WTC11 (cell line): ENCODE measurements around the gene ITCH. TPM values are rescaled to one million over a fixed set of nuclear protein-coding genes. Genes with fewer than 3 reads are reported as not detected.

Experiments
- ATAC-seq: fragments of 200-7000 bp; cut with Tn5 transposase; 2 replicates; pipeline ENCODE4 v1.10.0; 2021; ENCODE audit warnings: mild to moderate bottlenecking, moderate library complexity
- CTCF ChIA-PET: fragments of 300-600 bp; sonication (Branson Sonifier 250); formaldehyde crosslinking; loops from one replicate; lab custom pipeline; 2021; ENCODE audit warnings: antibody characterized with exemption; lab: Charles Lee
- POLR2A ChIA-PET: fragments of 350-600 bp; sonication (Branson Sonifier 250); formaldehyde crosslinking; loops from one replicate; lab custom pipeline; 2021; ENCODE audit warnings: antibody characterized with exemption; lab: Charles Lee
- DNase-seq: peaks from one replicate; pipeline ENCODE4 v3.0.0; 2021; ENCODE audit warnings: low spot score
- H3K27ac Mint-ChIP-seq: 2 replicates; pipeline ENCODE4 v1.8.0; 2021; ENCODE audit warnings: mixed read lengths
- H3K27me3 Mint-ChIP-seq: 2 replicates; pipeline ENCODE4 v1.8.0; 2021; ENCODE audit warnings: low read depth, mild to moderate bottlenecking, moderate library complexity, mixed read lengths
- H3K36me3 Mint-ChIP-seq: 2 replicates; pipeline ENCODE4 v1.8.0; 2021; ENCODE audit warnings: mixed read lengths
- H3K4me1 Mint-ChIP-seq: 2 replicates; pipeline ENCODE4 v1.8.0; 2022; ENCODE audit warnings: mixed read lengths
- H3K4me3 Mint-ChIP-seq: 2 replicates; pipeline ENCODE4 v1.8.0; 2021; ENCODE audit warnings: mild to moderate bottlenecking, moderate library complexity, mixed read lengths
- H3K9me3 Mint-ChIP-seq: 2 replicates; pipeline ENCODE4 v1.8.0; 2021; ENCODE audit warnings: mixed read lengths
- CREB1 ChIP-seq: sonication (generic); formaldehyde crosslinking; IDR thresholded peaks from 2 replicates; pipeline ENCODE4 v1.8.0; 2023; ENCODE audit warnings: mild to moderate bottlenecking, missing genetic modification reagents
- EMX1 ChIP-seq: fragments of 250-450 bp; sonication (Bioruptor Pico); IDR thresholded peaks from 2 replicates; pipeline ENCODE4 v1.8.0; 2021; ENCODE audit warnings: mild to moderate bottlenecking
- FOXK1 ChIP-seq: sonication (generic); formaldehyde crosslinking; IDR thresholded peaks from 2 replicates; pipeline ENCODE4 v1.8.0; 2022; ENCODE audit warnings: mild to moderate bottlenecking, moderate library complexity, missing genetic modification reagents
- GABPB1 ChIP-seq: sonication (generic); formaldehyde crosslinking; IDR thresholded peaks from 2 replicates; pipeline ENCODE4 v1.8.1; 2023; ENCODE audit warnings: mild to moderate bottlenecking, missing genetic modification reagents
- GRHL2 ChIP-seq: fragments of 250-450 bp; sonication (Bioruptor Pico); IDR thresholded peaks from 2 replicates; pipeline ENCODE4 v1.8.0; 2022; ENCODE audit warnings: mild to moderate bottlenecking, moderate library complexity; ENCODE audit not compliant: insufficient replicate concordance, severe bottlenecking
- GTF2I ChIP-seq: fragments of 250-450 bp; sonication (Bioruptor Pico); conservative IDR thresholded peaks from 2 replicates; pipeline ENCODE4 v1.4.0; 2021; ENCODE audit warnings: mild to moderate bottlenecking
- NFYB ChIP-seq: sonication (generic); formaldehyde crosslinking; conservative IDR thresholded peaks from 2 replicates; pipeline ENCODE4 v1.8.0; 2022; ENCODE audit warnings: low read depth, missing genetic modification reagents
- PRRX2 ChIP-seq: fragments of 250-450 bp; sonication (Bioruptor Pico); IDR thresholded peaks from 2 replicates; pipeline ENCODE4 v1.8.0; 2021; ENCODE audit warnings: mild to moderate bottlenecking
- SMAD4 ChIP-seq: sonication (generic); formaldehyde crosslinking; IDR thresholded peaks from 2 replicates; pipeline ENCODE4 v1.8.0; 2022; ENCODE audit warnings: mild to moderate bottlenecking, missing genetic modification reagents
- ZNF263 ChIP-seq: sonication (generic); formaldehyde crosslinking; IDR thresholded peaks from 2 replicates; pipeline ENCODE4 v1.8.1; 2022; ENCODE audit warnings: low read depth, mild to moderate bottlenecking, moderate library complexity, missing genetic modification reagents
- ZNF416 ChIP-seq: fragments of 250-450 bp; sonication (Bioruptor Pico); IDR thresholded peaks from 2 replicates; pipeline ENCODE4 v1.9.0; 2021; ENCODE audit warnings: mild to moderate bottlenecking, inconsistent platforms
- ZNF671 ChIP-seq: fragments of 250-450 bp; sonication (Bioruptor Pico); IDR thresholded peaks from 2 replicates; pipeline ENCODE4 v1.8.0; 2021; ENCODE audit warnings: mild to moderate bottlenecking
- total RNA-seq: library from RNA; stranded (reverse); gene quantifications from 3 replicates; pipeline ENCODE4 v1.2.3, GENCODE V29; 2021
- TF ChIP-seq, protein P1 (sequence below): fragments of 200-600 bp; IDR thresholded peaks from 2 replicates; pipeline ENCODE4 v1.8.0; 2022; ENCODE audit warnings: antibody characterized with exemption
- TF ChIP-seq, protein P2 (sequence below): sonication (generic); formaldehyde crosslinking; IDR thresholded peaks from 2 replicates; pipeline ENCODE4 v1.8.1; 2023; ENCODE audit warnings: mild to moderate bottlenecking, moderate library complexity, missing genetic modification reagents
- TF ChIP-seq, protein P3 (sequence below): sonication (generic); formaldehyde crosslinking; IDR thresholded peaks from 2 replicates; pipeline ENCODE4 v1.8.1; 2022; ENCODE audit warnings: mild to moderate bottlenecking, missing genetic modification reagents, moderate library complexity, borderline replicate concordance
- TF ChIP-seq, protein P4 (sequence below): sonication (generic); formaldehyde crosslinking; IDR thresholded peaks from 2 replicates; pipeline ENCODE4 v1.8.1; 2023; ENCODE audit warnings: mild to moderate bottlenecking, missing genetic modification reagents, moderate library complexity
- TF ChIP-seq, protein P5 (sequence below): sonication (generic); formaldehyde crosslinking; IDR thresholded peaks from 2 replicates; pipeline ENCODE4 v1.8.1; 2022; ENCODE audit warnings: mild to moderate bottlenecking, moderate library complexity, missing genetic modification reagents
- TF ChIP-seq, protein P6 (sequence below): sonication (generic); formaldehyde crosslinking; IDR thresholded peaks from 2 replicates; pipeline ENCODE4 v1.8.1; 2023; ENCODE audit warnings: mild to moderate bottlenecking, missing genetic modification reagents
- TF ChIP-seq, protein P7 (sequence below): sonication (generic); formaldehyde crosslinking; conservative IDR thresholded peaks from 2 replicates; pipeline ENCODE4 v1.8.1; 2022; ENCODE audit warnings: mild to moderate bottlenecking, missing genetic modification reagents
- TF ChIP-seq, protein P8 (sequence below): fragments of 250-450 bp; sonication (Bioruptor Pico); IDR thresholded peaks from 2 replicates; pipeline ENCODE4 v1.8.0; 2021; ENCODE audit warnings: mild to moderate bottlenecking
- TF ChIP-seq, protein P9 (sequence below): sonication (generic); formaldehyde crosslinking; IDR thresholded peaks from 2 replicates; pipeline ENCODE4 v1.8.1; 2022; ENCODE audit warnings: low read depth, mild to moderate bottlenecking, moderate library complexity, missing genetic modification reagents, borderline replicate concordance

The ITCH gene
- total RNA-seq, 1 experiment from 2014 or later, result 35.8 TPM

DNA sequence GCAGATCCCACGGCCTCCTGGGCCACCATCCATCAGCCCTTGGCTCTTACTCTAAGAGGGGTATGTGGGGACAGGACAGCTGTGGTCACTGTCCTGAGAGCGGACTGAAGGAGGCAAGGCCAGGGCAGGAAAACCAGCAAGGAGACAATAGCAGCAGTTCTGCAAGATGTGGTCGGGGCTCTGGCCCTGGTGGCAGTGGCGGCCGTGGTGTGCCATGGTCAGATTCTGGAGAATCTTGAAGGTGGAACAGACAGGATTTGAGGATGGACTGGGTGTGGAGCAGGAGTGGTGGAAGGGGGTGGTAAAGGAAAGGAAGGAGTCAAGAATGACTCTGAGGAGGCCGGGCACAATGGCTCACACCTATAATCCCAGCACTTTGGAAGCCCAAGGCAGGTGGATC, 189.5 kb downstream of the ITCH start (continued):
- TF ChIP-seq, protein P1, sequence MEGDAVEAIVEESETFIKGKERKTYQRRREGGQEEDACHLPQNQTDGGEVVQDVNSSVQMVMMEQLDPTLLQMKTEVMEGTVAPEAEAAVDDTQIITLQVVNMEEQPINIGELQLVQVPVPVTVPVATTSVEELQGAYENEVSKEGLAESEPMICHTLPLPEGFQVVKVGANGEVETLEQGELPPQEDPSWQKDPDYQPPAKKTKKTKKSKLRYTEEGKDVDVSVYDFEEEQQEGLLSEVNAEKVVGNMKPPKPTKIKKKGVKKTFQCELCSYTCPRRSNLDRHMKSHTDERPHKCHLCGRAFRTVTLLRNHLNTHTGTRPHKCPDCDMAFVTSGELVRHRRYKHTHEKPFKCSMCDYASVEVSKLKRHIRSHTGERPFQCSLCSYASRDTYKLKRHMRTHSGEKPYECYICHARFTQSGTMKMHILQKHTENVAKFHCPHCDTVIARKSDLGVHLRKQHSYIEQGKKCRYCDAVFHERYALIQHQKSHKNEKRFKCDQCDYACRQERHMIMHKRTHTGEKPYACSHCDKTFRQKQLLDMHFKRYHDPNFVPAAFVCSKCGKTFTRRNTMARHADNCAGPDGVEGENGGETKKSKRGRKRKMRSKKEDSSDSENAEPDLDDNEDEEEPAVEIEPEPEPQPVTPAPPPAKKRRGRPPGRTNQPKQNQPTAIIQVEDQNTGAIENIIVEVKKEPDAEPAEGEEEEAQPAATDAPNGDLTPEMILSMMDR, result no peak
- TF ChIP-seq SMAD4 (CRISPR knock-in tag) (no peak), NFYB (CRISPR knock-in tag) (no peak)

DNA sequence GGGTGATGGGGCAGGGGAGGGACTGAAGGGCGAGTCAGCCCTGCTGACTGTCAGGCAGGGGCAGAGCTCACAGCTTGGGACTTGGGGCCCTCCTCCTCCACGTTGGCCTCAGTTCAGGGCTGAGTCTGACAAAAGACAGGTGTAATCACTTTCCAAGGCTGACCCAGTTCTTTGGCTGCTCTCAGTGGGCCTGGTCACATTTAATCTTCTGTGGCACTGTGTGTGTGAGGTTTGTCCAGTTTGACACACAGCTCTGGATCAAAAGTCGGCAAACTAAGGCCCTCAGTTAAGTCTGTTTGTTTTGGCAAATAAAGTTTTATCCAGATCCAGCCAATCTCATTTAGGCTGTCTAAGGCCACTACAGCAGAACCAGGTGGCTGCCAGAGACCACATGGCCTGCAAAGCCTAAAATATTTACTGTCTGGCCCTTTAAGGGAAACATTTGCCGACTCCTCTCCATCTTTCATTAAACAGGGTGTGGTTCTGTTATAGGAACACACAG, 190.3 kb downstream of the ITCH start:
- ATAC-seq, result no peak
- POLR2A ChIA-PET, result no interaction called here
- CTCF ChIA-PET, result interaction anchor here (1.0 to 1.6 kb wide), 4 partner anchors 9 to 216 kb away, joined by 3 to 5 read pairs (median 3); no protein-coding TSS in a partner anchor

More for the DNA sequence above, 190.3 kb downstream of the ITCH start:
- peaks cover 13% of the 10 kb centered on the region for H3K4me1 Mint-ChIP-seq
- H3K4me3 Mint-ChIP-seq, result no peak overlapping the region
- TF ChIP-seq GRHL2 (CRISPR knock-in tag) (no peak), EMX1 (CRISPR knock-in tag) (no peak), CREB1 (CRISPR knock-in tag) (no peak), GTF2I (CRISPR knock-in tag) (no peak), GABPB1 (no peak), PRRX2 (CRISPR knock-in tag) (no peak), FOXK1 (CRISPR knock-in tag) (no peak), ZNF263 (CRISPR knock-in tag) (no peak), ZNF416 (CRISPR knock-in tag) (no peak), ZNF671 (CRISPR knock-in tag) (no peak)
- TF ChIP-seq, protein P2, sequence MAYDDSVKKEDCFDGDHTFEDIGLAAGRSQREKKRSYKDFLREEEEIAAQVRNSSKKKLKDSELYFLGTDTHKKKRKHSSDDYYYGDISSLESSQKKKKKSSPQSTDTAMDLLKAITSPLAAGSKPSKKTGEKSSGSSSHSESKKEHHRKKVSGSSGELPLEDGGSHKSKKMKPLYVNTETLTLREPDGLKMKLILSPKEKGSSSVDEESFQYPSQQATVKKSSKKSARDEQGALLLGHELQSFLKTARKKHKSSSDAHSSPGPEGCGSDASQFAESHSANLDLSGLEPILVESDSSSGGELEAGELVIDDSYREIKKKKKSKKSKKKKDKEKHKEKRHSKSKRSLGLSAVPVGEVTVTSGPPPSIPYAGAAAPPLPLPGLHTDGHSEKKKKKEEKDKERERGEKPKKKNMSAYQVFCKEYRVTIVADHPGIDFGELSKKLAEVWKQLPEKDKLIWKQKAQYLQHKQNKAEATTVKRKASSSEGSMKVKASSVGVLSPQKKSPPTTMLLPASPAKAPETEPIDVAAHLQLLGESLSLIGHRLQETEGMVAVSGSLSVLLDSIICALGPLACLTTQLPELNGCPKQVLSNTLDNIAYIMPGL (CRISPR knock-in tag), result no peak
- TF ChIP-seq, protein P3, sequence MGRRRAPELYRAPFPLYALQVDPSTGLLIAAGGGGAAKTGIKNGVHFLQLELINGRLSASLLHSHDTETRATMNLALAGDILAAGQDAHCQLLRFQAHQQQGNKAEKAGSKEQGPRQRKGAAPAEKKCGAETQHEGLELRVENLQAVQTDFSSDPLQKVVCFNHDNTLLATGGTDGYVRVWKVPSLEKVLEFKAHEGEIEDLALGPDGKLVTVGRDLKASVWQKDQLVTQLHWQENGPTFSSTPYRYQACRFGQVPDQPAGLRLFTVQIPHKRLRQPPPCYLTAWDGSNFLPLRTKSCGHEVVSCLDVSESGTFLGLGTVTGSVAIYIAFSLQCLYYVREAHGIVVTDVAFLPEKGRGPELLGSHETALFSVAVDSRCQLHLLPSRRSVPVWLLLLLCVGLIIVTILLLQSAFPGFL (CRISPR knock-in tag), result no peak
- TF ChIP-seq, protein P4, sequence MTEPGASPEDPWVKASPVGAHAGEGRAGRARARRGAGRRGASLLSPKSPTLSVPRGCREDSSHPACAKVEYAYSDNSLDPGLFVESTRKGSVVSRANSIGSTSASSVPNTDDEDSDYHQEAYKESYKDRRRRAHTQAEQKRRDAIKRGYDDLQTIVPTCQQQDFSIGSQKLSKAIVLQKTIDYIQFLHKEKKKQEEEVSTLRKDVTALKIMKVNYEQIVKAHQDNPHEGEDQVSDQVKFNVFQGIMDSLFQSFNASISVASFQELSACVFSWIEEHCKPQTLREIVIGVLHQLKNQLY (CRISPR knock-in tag), result no peak
- TF ChIP-seq, protein P5, sequence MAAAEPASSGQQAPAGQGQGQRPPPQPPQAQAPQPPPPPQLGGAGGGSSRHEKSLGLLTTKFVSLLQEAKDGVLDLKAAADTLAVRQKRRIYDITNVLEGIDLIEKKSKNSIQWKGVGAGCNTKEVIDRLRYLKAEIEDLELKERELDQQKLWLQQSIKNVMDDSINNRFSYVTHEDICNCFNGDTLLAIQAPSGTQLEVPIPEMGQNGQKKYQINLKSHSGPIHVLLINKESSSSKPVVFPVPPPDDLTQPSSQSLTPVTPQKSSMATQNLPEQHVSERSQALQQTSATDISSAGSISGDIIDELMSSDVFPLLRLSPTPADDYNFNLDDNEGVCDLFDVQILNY (CRISPR knock-in tag), result no peak
- TF ChIP-seq, protein P6, sequence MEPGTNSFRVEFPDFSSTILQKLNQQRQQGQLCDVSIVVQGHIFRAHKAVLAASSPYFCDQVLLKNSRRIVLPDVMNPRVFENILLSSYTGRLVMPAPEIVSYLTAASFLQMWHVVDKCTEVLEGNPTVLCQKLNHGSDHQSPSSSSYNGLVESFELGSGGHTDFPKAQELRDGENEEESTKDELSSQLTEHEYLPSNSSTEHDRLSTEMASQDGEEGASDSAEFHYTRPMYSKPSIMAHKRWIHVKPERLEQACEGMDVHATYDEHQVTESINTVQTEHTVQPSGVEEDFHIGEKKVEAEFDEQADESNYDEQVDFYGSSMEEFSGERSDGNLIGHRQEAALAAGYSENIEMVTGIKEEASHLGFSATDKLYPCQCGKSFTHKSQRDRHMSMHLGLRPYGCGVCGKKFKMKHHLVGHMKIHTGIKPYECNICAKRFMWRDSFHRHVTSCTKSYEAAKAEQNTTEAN (CRISPR knock-in tag), result no peak
- TF ChIP-seq, protein P1, result no peak
- TF ChIP-seq, protein P7, sequence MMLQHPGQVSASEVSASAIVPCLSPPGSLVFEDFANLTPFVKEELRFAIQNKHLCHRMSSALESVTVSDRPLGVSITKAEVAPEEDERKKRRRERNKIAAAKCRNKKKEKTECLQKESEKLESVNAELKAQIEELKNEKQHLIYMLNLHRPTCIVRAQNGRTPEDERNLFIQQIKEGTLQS (CRISPR knock-in tag), result no peak
- TF ChIP-seq, protein P8, sequence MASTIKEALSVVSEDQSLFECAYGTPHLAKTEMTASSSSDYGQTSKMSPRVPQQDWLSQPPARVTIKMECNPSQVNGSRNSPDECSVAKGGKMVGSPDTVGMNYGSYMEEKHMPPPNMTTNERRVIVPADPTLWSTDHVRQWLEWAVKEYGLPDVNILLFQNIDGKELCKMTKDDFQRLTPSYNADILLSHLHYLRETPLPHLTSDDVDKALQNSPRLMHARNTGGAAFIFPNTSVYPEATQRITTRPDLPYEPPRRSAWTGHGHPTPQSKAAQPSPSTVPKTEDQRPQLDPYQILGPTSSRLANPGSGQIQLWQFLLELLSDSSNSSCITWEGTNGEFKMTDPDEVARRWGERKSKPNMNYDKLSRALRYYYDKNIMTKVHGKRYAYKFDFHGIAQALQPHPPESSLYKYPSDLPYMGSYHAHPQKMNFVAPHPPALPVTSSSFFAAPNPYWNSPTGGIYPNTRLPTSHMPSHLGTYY (CRISPR knock-in tag), result no peak
- TF ChIP-seq, protein P9, sequence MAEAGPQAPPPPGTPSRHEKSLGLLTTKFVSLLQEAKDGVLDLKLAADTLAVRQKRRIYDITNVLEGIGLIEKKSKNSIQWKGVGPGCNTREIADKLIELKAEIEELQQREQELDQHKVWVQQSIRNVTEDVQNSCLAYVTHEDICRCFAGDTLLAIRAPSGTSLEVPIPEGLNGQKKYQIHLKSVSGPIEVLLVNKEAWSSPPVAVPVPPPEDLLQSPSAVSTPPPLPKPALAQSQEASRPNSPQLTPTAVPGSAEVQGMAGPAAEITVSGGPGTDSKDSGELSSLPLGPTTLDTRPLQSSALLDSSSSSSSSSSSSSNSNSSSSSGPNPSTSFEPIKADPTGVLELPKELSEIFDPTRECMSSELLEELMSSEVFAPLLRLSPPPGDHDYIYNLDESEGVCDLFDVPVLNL (CRISPR knock-in tag), result no peak
- peaks cover 7% of the 10 kb centered on the region for H3K27me3 Mint-ChIP-seq
- no peak overlapping the region for H3K27ac Mint-ChIP-seq
- no peaks in the 10 kb centered on the region for H3K9me3 Mint-ChIP-seq
- DNase-seq, result no peak
- H3K36me3 Mint-ChIP-seq, result no peaks in the 10 kb centered on the region
